HEK293T (cell line): ENCODE results near the gene LRIT2.

ENCODE experiments used
- BHLHE40 ChIP-seq: fragments of 450-650 bp; IDR thresholded peaks from 2 replicates; pipeline ENCODE4 v1.6.1; 2016; ENCODE audit warnings: mild to moderate bottlenecking, moderate library complexity, borderline replicate concordance
- FOXA1 ChIP-seq: fragments of 450-650 bp; IDR thresholded peaks from 2 replicates; pipeline ENCODE4 v1.6.1; 2016; ENCODE audit warnings: mild to moderate bottlenecking
- FOXK2 ChIP-seq: fragments of 450-650 bp; IDR thresholded peaks from 2 replicates; pipeline ENCODE4 v1.6.1; 2016; ENCODE audit warnings: mild to moderate bottlenecking
- FOXM1 ChIP-seq: fragments of 450-650 bp; IDR thresholded peaks from 2 replicates; pipeline ENCODE4 v1.6.1; 2017; ENCODE audit warnings: mild to moderate bottlenecking, borderline replicate concordance
- HDGF ChIP-seq: fragments of 450-650 bp; IDR thresholded peaks from 2 replicates; pipeline ENCODE4 v1.6.1; 2017; ENCODE audit warnings: antibody characterized with exemption, borderline replicate concordance
- L3MBTL2 ChIP-seq: fragments of 450-650 bp; conservative IDR thresholded peaks from 2 replicates; pipeline ENCODE4 v1.6.1; 2016; ENCODE audit warnings: mild to moderate bottlenecking
- SP1 ChIP-seq: fragments of 450-650 bp; IDR thresholded peaks from 2 replicates; pipeline ENCODE4 v1.6.1; 2017

- no peak for TF ChIP-seq FOXA1
- TF ChIP-seq L3MBTL2 = no peak
- TF ChIP-seq FOXM1 = no peak
- no peak for TF ChIP-seq SP1
- TF ChIP-seq HDGF = no peak
- no peak for TF ChIP-seq FOXK2
- no peak for TF ChIP-seq BHLHE40
These were observed 27.0 kb downstream of the LRIT2 start for GRCh38 chr10:84198206-84198915.
